ENCODE results near the gene B3GAT1. TPM values are rescaled to one million over a fixed set of nuclear protein-coding genes. Genes with fewer than 3 reads are reported as not detected.

B3GAT1 gene
- polyA plus RNA-seq, 1 of the 3 experiments (the other 2 are of a cell fraction), result 0.15 TPM

GRCh38 chr11:134391656-134392055, 20.4 kb downstream of the B3GAT1 start (continued):
- TF ChIP-seq, protein P1, sequence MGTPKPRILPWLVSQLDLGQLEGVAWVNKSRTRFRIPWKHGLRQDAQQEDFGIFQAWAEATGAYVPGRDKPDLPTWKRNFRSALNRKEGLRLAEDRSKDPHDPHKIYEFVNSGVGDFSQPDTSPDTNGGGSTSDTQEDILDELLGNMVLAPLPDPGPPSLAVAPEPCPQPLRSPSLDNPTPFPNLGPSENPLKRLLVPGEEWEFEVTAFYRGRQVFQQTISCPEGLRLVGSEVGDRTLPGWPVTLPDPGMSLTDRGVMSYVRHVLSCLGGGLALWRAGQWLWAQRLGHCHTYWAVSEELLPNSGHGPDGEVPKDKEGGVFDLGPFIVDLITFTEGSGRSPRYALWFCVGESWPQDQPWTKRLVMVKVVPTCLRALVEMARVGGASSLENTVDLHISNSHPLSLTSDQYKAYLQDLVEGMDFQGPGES (IDR thresholded peaks at IDR 0.05; ENCODE audit: low read depth, low read length), result no peak

GRCh38 chr11:134390706-134391569, 21.1 kb downstream of the B3GAT1 start:
- Histone ChIP-seq H3K4me2 (no peak overlapping the region), H3K4me1 (ENCODE audit: control insufficient read depth in 1 of 2, insufficient read depth in 2 of 2, low read depth in 1 of 2, low read length in 1 of 2) (peaks cover 0 to 9% of the 10 kb centered on the region in 2 experiments; a peak in 1 of 4 replicates), H3K27me3 (ENCODE audit: insufficient read depth) (no peaks in the 10 kb centered on the region), H3K27ac (ENCODE audit: low read depth in 2 of 2, low read length in 1 of 2) (no peak overlapping the region), H3K9ac (no peak overlapping the region), H3K36me3 (replicated peaks in 1 of 2; ENCODE audit: control insufficient read depth in 1 of 2, insufficient read depth in 2 of 2, low read length in 1 of 2) (no peaks in the 10 kb centered on the region), H3K9me2 (no peaks in the 10 kb centered on the region), H3K4me3 (ENCODE audit: low read depth in 2 of 2, low read length in 1 of 2) (no peak overlapping the region), H4K20me1 (ENCODE audit: insufficient read depth) (no peaks in the 10 kb centered on the region), H3F3A (replicated peaks; ENCODE audit: insufficient read depth) (no peaks in the 10 kb centered on the region), H3K9me3 (no peaks in the 10 kb centered on the region), H2AFZ (ENCODE audit: low read depth) (no peak overlapping the region), H3K79me2 (ENCODE audit: insufficient read depth) (no peaks in the 10 kb centered on the region)
- 36% methylated on average over 9 of the region's 15 CpGs for WGBS (ENCODE audit: low lambda C conversion rate)
- no peak for DNase-seq
- ChIA-PET POLR2A (no interaction called here), CTCF (interaction anchor here (0.6 kb wide), 2 partner anchors 62 to 179 kb away, joined by 3 read pairs; no protein-coding TSS in a partner anchor)
- TF ChIP-seq RFX5 (IDR thresholded peaks at IDR 0.05; ENCODE audit: low read length) (no peak), FOXJ3 (CRISPR knock-in tag; IDR thresholded peaks at IDR 0.05) (no peak), REST (IDR thresholded peaks at IDR 0.05; ENCODE audit: low read depth, low read length) (no peak)
- TF ChIP-seq, protein P1 (IDR thresholded peaks at IDR 0.05; ENCODE audit: low read depth, low read length), result no peak

Measured in SK-N-SH (cell line).